GM18861 (cell line): Measurements from ENCODE around the gene ZNF284.

Source experiments
- ATAC-seq: cut with Tn5 transposase; IDR thresholded peaks from one replicate; pipeline ENCODE4 v1.9.1; 2021; ENCODE audit not compliant: unreplicated experiment

The ZNF284 gene

GRCh38 chr19:44071824-44072542 lies at the start of gene ZNF284:
Gene ZNF284, plus strand, starts transcription at chr19:44072159. Its CDS starts 4,231 bp downstream, at chr19:44076390.
- peak; percentile 85 for ATAC-seq

GRCh38 chr19:44024900-44025216 lies 47.1 kb upstream of the ZNF284 start:
- ATAC-seq: no peak

- ATAC-seq: peak; percentile 84
Measured at GRCh38 chr19:44025217-44025936, 46.6 kb upstream of the ZNF284 start, which contains the start of gene ZNF222. Gene ZNF222, plus strand, starts transcription at chr19:44025379. Its CDS starts 58 bp downstream, at chr19:44025437.

- no peak for ATAC-seq
Measured at GRCh38 chr19:44026622-44027021, 45.3 kb upstream of the ZNF284 start.

GRCh38 chr19:44032001-44032610 lies 39.9 kb upstream of the ZNF284 start:
- no peak for ATAC-seq

- no peak for ATAC-seq
Measured at GRCh38 chr19:44042147-44042546, 29.8 kb upstream of the ZNF284 start.

- ATAC-seq: no peak
Measured at GRCh38 chr19:44050740-44051649, 21.0 kb upstream of the ZNF284 start.

GRCh38 chr19:44051650-44052402 lies 20.1 kb upstream of the ZNF284 start, which contains the start of gene ZNF223:
Gene ZNF223, plus strand, starts transcription at chr19:44052036. Its CDS starts 3,141 bp downstream, at chr19:44055177.
- ATAC-seq: no peak

GRCh38 chr19:44055870-44056269 lies 16.1 kb upstream of the ZNF284 start:
- no peak for ATAC-seq

GRCh38 chr19:44059229-44059628 lies 12.7 kb upstream of the ZNF284 start:
- no peak for ATAC-seq

GRCh38 chr19:44061038-44061437 lies 10.9 kb upstream of the ZNF284 start:
- ATAC-seq: no peak

GRCh38 chr19:44066305-44066704 lies 5.7 kb upstream of the ZNF284 start:
- ATAC-seq: no peak

GRCh38 chr19:44069415-44069814 lies 2.5 kb upstream of the ZNF284 start:
- ATAC-seq: no peak

GRCh38 chr19:44072543-44073401 lies 813 bp downstream of the ZNF284 start:
- no peak for ATAC-seq

- ATAC-seq: no peak
Measured at GRCh38 chr19:44076325-44076724, 4.4 kb downstream of the ZNF284 start.

- no peak for ATAC-seq
Measured at GRCh38 chr19:44092108-44092507, 20.1 kb downstream of the ZNF284 start.

GRCh38 chr19:44093931-44094765 lies 22.2 kb downstream of the ZNF284 start, which contains the start of gene ZNF224:
Gene ZNF224, plus strand, starts transcription at chr19:44094361. Its CDS starts 3,513 bp downstream, at chr19:44097874.
- ATAC-seq: peak; percentile 64

GRCh38 chr19:44107751-44108150 lies 35.8 kb downstream of the ZNF284 start:
- no peak for ATAC-seq
